Measurements from ENCODE around the gene ST8SIA2.

Gene ST8SIA2

GRCh38 chr15:92499731-92500530 lies 106.2 kb downstream of the ST8SIA2 start:
- no peak for DNase-seq

- no peak for DNase-seq
Observed at GRCh38 chr15:92502336-92502735, 108.7 kb downstream of the ST8SIA2 start.

- DNase-seq = no peak
Observed at GRCh38 chr15:92502930-92503857, 109.5 kb downstream of the ST8SIA2 start.

GRCh38 chr15:92503889-92504288 lies 110.2 kb downstream of the ST8SIA2 start:
- DNase-seq = no peak

GRCh38 chr15:92505611-92506010 lies 111.9 kb downstream of the ST8SIA2 start:
- DNase-seq = no peak

- no peak for DNase-seq
Observed at GRCh38 chr15:92506506-92506905, 112.8 kb downstream of the ST8SIA2 start.

- no peak for DNase-seq
Observed at GRCh38 chr15:92510163-92510882, 116.6 kb downstream of the ST8SIA2 start.

Measured in inflammatory macrophage treated with lipopolysaccharide for 1 hour (primary cell).